GM18498 (cell line): ENCODE results near the gene PHLDB1.
"Not testable (repeated sequence)": the region's sequence is repeated elsewhere in the genome, so short reads cannot be mapped to it uniquely, and the experiment has no call there.

Source experiments
- ATAC-seq: cut with Tn5 transposase; IDR thresholded peaks from one replicate; pipeline ENCODE4 v1.9.1; 2021; ENCODE audit warnings: mild to moderate bottlenecking, moderate library complexity; ENCODE audit not compliant: unreplicated experiment

PHLDB1 gene

GRCh38 chr11:118682939-118683338, 75.5 kb downstream of the PHLDB1 start:
- ATAC-seq, result not testable (repeated sequence)

GRCh38 chr11:118684187-118684586, 76.8 kb downstream of the PHLDB1 start:
- no peak for ATAC-seq

GRCh38 chr11:118687906-118688305, 80.5 kb downstream of the PHLDB1 start:
- ATAC-seq, result no peak

GRCh38 chr11:118688339-118688738, 80.9 kb downstream of the PHLDB1 start:
- not testable (repeated sequence) for ATAC-seq

GRCh38 chr11:118688851-118689502, 81.6 kb downstream of the PHLDB1 start:
- ATAC-seq, result no peak

GRCh38 chr11:118689503-118689851, 82.1 kb downstream of the PHLDB1 start:
- ATAC-seq, result no peak

- ATAC-seq, result peak; percentile 80
These were observed 82.6 kb downstream of the PHLDB1 start for GRCh38 chr11:118689852-118690552.

GRCh38 chr11:118690553-118691304, 83.3 kb downstream of the PHLDB1 start:
- no peak for ATAC-seq

- ATAC-seq, result peak; percentile 36
These were observed 84.8 kb downstream of the PHLDB1 start for GRCh38 chr11:118691926-118692830.

- ATAC-seq, result no peak
These were observed 86.8 kb downstream of the PHLDB1 start for GRCh38 chr11:118694185-118694584.

GRCh38 chr11:118694771-118695170, 87.4 kb downstream of the PHLDB1 start:
- no peak for ATAC-seq

- no peak for ATAC-seq
These were observed 89.3 kb downstream of the PHLDB1 start for GRCh38 chr11:118696673-118697226.

- ATAC-seq, result no peak
These were observed 89.9 kb downstream of the PHLDB1 start for GRCh38 chr11:118697346-118697745.

- no peak for ATAC-seq
These were observed 92.2 kb downstream of the PHLDB1 start for GRCh38 chr11:118699506-118700220.

GRCh38 chr11:118703563-118704106, 96.2 kb downstream of the PHLDB1 start:
- no peak for ATAC-seq

- no peak for ATAC-seq
These were observed 97.8 kb downstream of the PHLDB1 start for GRCh38 chr11:118705111-118705741.

GRCh38 chr11:118705791-118706545, 98.6 kb downstream of the PHLDB1 start:
- ATAC-seq, result no peak

GRCh38 chr11:118706546-118706825, 99.1 kb downstream of the PHLDB1 start:
- no peak for ATAC-seq
